Stimulated activated naive B cell treated with anti-CD40 and anti-IgM and Interleukin-4, amounts not matched to agents 10 μg/mL and 1 μg/mL and 100 μg/mL, for 72 hours (primary cell): ENCODE measurements around the gene PGPEP1.
"Not testable (repeated sequence)": the region's sequence is repeated elsewhere in the genome, so short reads cannot be mapped to it uniquely, and the experiment has no call there.

Source experiments
- ATAC-seq, 2 donors: fragments of 150-1000 bp; cut with Tn5 transposase; replicated peaks; 2 replicates each; pipeline ENCODE4 v1.10.0; 2021; ENCODE audit warnings: moderate library complexity in 1 of 2
- DNase-seq: peaks from one replicate; pipeline ENCODE4 v3.0.0; 2021
- H3K27ac Mint-ChIP-seq: one replicate; pipeline ENCODE4 v1.8.0; 2022; ENCODE audit warnings: mild to moderate bottlenecking, mixed read lengths
- H3K27me3 Mint-ChIP-seq, 2 donors: one replicate each; pipeline ENCODE4 v1.8.0; 2022; ENCODE audit warnings: mixed read lengths in 2 of 2
- H3K36me3 Mint-ChIP-seq, 2 donors: one replicate each; pipeline ENCODE4 v1.8.0; 2022; ENCODE audit warnings: mixed read lengths in 2 of 2, mild to moderate bottlenecking in 1 of 2
- H3K4me1 Mint-ChIP-seq, 2 donors: one replicate each; pipeline ENCODE4 v1.8.0; 2022; ENCODE audit warnings: mixed read lengths in 2 of 2, mild to moderate bottlenecking in 1 of 2
- H3K4me3 Mint-ChIP-seq, 2 donors: one replicate each; pipeline ENCODE4 v1.8.0; 2022; ENCODE audit warnings: mild to moderate bottlenecking in 2 of 2, mixed read lengths in 2 of 2, moderate library complexity in 1 of 2
- H3K9me3 Mint-ChIP-seq, 2 donors: one replicate each; pipeline ENCODE4 v1.8.0; 2022; ENCODE audit warnings: mixed read lengths in 2 of 2, mild to moderate bottlenecking in 1 of 2

The PGPEP1 gene

DNA sequence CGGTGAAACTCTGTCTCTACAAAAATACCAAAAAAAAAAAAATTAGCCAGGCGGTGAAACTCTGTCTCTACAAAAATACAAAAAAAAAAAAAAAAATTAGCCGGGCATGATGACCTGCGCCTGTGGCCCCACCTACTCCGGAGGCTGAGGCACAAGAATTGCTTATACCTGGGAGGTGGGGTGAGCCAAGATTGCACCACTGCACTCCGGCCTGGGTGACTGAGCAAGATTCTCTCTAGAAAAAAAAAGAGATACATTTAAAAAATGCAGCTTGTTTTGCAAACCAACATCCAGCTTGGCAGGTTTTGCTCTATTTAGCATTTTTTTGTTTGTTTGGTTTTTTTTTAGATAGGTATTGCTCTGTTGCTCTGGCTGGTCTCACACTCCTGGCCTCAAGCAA is 6.7 kb upstream of the PGPEP1 start:
- H3K4me1 Mint-ChIP-seq: peaks cover 6 to 13% of the 10 kb centered on the region in 2 donors
- peaks cover 9 to 23% of the 10 kb centered on the region in 2 donors for H3K27me3 Mint-ChIP-seq
- ATAC-seq (no peak), DNase-seq (no peak)
- H3K36me3 Mint-ChIP-seq: no peaks in the 10 kb centered on the region
- no peak overlapping the region for H3K27ac Mint-ChIP-seq
- H3K4me3 Mint-ChIP-seq: no peak overlapping the region
- H3K9me3 Mint-ChIP-seq: no peaks in the 10 kb centered on the region

DNA sequence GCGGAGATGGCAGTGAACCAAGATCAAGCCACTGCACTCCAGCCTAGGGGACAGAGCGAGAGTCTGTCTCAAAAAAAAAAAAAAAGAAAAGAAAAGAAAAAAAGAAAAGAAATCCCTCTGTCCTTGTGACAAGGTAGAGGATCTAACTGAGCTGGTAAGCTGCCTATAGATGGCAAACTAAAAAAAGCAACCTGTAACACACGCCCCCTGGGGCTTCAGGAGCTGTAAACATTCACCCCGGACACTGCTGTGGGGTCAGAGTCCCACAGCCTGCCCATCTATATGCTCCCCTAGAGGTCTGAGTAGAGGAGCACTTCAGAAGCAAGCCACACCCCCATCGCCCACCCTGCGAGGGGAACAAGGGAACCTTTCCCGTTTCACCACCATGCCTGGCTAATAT is 4.3 kb upstream of the PGPEP1 start:
- Mint-ChIP-seq H3K9me3 (no peaks in the 10 kb centered on the region), H3K27me3 (peaks cover 9 to 23% of the 10 kb centered on the region in 2 donors), H3K36me3 (no peaks in the 10 kb centered on the region), H3K27ac (no peak overlapping the region), H3K4me1 (peaks cover 5 to 9% of the 10 kb centered on the region in 2 donors), H3K4me3 (no peak overlapping the region)
- no peak for DNase-seq
- ATAC-seq: no peak

DNA sequence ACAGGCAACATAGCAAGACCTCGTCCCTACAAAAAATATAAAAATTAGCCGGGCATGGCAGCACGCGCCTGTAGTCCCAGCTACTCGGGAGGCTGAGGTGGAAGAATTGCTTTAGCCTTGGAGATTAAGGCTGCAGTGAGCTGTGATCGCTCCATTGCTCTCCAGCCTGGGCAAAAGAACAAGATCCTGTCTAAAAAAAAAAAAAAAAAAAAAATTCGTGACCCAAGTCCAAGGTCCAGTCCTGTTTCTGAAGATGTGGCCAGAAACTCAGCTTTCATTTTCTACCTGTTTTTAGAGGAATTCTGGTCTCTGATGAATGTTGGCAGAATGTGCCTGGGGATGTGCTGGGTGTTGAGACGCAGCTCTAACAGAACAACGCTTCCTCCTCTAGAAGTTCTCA is 1.9 kb upstream of the PGPEP1 start:
- DNase-seq (no peak), ATAC-seq (no peak)
- Mint-ChIP-seq H3K27me3 (peaks cover 5 to 15% of the 10 kb centered on the region in 2 donors), H3K27ac (no peak overlapping the region), H3K4me3 (no peak overlapping the region), H3K4me1 (peaks cover 7 to 21% of the 10 kb centered on the region in 2 donors), H3K36me3 (no peaks in the 10 kb centered on the region), H3K9me3 (no peaks in the 10 kb centered on the region)

DNA sequence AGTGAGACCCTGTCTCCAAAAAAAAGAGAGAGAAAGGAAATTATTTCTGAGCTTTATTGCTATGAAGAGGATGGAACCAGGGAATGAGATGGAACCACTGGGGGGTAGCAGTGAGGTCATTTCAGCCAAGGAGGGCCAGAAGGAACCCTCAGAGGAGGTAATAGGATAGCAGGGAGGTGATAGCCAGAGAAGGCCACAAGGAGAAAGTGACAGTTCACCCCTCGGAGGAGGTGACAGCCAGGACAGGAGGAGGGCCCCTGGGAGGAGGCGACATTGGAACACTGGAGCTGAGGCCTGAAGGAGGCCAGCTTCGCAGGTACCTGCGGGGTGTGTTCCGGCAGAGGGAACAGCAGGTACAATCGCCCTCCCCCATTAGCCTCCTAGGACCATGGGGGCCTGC is 675 bp upstream of the PGPEP1 start:
- no peaks in the 10 kb centered on the region for H3K9me3 Mint-ChIP-seq
- peaks cover 5 to 15% of the 10 kb centered on the region in 2 donors for H3K27me3 Mint-ChIP-seq
- ATAC-seq (no peak), DNase-seq (no peak)
- no peak overlapping the region for H3K27ac Mint-ChIP-seq
- peak overlapping the region; percentile 84 to 90 for H3K4me3 Mint-ChIP-seq
- peaks cover 7 to 21% of the 10 kb centered on the region in 2 donors for H3K4me1 Mint-ChIP-seq
- H3K36me3 Mint-ChIP-seq: peaks cover 2 to 4% of the 10 kb centered on the region in 2 donors

DNA sequence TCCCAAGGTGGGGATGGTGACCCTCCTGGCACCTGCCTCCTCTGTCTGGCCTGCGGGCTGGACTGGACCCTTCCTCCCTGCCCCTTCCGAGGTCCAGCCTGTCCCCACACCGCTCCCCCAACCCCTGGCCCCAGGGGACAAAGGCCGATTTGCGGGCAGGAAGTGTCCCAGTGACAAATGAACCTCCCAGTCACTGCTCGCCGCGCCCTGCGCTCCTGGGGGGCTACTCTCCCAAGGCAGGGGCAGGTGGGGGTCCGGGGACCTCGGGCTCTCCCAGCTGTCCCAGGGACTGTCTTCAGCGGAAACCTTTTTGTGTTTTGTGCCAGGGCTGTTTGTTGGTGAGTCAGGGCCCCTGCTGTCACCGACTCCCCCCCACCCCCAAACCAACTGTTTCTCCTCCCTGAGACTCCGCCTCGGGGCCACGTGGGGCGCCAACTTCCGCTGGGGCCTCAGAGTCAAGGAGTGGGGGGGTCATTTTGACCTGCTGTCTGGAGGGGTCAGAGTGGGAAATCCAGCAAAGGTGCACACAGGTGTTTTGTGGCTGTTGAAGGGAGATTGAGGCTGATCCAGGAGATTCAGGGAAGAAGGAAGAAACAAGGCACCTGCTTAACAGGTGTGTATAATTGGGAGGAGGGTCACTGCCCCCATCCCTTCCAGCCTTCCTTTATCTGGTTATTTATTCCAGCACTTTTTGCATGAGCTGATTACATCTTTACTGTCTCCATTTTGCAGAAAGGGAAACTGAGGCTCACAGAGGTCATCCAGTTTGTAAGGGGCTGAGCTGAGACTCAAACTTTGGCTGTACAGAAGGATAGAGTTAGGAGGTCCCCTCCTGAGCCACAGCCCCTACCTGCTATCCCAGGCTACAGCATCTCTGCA is 831 bp downstream of the PGPEP1 start:
- no peaks in the 10 kb centered on the region for H3K9me3 Mint-ChIP-seq

DNA sequence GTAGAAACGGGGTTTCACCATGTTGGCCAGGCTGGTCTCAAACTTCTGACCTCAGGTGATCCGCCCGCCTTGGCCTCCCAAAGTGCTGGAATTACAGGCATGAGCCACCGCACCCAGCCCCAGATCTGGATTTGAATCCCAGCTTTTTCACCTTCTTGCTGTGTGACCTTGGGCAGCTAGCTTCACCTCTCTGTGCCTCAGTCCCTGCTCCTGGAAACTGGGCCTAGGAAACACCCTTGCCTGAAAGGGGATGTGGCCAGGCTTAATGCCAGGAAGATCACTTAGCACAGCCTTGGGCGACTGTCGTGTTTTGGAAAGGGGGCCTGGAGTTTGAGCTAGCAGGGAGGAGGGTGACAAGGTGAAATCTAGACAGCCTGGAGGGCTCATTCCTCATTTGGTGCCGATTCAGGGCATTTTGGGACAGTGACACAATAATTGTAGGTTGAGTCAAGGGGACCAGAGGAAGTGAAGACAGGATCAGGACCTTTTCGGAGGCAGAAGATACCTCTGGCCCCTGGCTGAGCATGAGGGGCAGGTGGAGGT is 1.8 kb downstream of the PGPEP1 start:
- H3K4me1 Mint-ChIP-seq: peaks cover 7 to 27% of the 10 kb centered on the region in 2 donors
- H3K36me3 Mint-ChIP-seq: peaks cover 13 to 16% of the 10 kb centered on the region in 2 donors
- H3K9me3 Mint-ChIP-seq: no peaks in the 10 kb centered on the region
- peaks cover 5 to 9% of the 10 kb centered on the region in 2 donors for H3K27me3 Mint-ChIP-seq
- no peak for ATAC-seq
- no peak for DNase-seq
- no peak overlapping the region for H3K27ac Mint-ChIP-seq
- no peak overlapping the region for H3K4me3 Mint-ChIP-seq

More for the DNA sequence above, 831 bp downstream of the PGPEP1 start:
- Mint-ChIP-seq H3K27ac (peak overlapping the region; percentile 31), H3K36me3 (peaks cover 8% of the 10 kb centered on the region in 2 donors), H3K4me3 (peak overlapping the region; percentile 84 to 90), H3K4me1 (peaks cover 7 to 26% of the 10 kb centered on the region in 2 donors), H3K27me3 (peaks cover 5 to 9% of the 10 kb centered on the region in 2 donors)
- DNase-seq: peak; percentile 28
- ATAC-seq: peak; percentile 73 to 82

DNA sequence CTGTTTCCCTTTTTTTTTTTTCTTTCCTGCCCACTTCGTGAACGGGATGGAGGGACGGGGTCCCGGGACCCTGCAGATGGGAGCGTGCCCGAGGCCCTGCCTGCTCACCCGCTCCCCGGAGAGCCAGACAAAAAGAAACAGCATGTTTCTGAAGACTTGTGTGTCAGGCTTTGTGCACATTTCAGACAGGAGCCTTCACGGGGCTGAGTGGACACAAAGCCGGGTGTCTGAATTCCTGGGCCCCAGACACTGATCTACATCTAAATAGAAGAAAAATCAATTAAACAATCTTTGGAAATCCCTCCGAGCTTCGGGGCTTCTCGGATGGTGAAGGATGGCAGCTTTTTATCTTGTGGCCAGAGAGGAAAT is 4.2 kb downstream of the PGPEP1 start:
- Mint-ChIP-seq H3K27me3 (no peaks in the 10 kb centered on the region), H3K9me3 (no peaks in the 10 kb centered on the region), H3K4me1 (peaks cover 7 to 20% of the 10 kb centered on the region in 2 donors), H3K4me3 (no peak overlapping the region), H3K27ac (no peak overlapping the region), H3K36me3 (peaks cover 21 to 26% of the 10 kb centered on the region in 2 donors)
- DNase-seq (no peak), ATAC-seq (no peak)

DNA sequence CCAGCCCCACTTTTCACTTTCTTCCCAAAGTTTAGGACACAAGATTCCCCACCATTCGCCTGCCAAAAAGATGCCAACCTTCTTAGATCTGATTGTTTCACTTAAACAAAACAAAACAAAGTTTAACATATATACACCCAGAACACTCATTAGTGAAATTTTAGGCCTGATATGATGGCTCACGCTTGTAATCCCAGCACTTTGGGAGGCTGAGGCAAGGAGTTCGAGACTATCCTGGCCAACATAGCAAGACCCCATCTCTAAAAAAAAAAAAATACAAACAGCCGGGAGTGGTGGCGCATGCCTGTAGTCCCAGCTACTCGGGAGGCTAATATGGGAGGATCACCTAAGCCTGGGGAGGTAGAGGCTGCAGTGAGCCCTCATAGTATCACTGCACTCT is 4.9 kb downstream of the PGPEP1 start:
- Mint-ChIP-seq H3K36me3 (peaks cover 23 to 27% of the 10 kb centered on the region in 2 donors), H3K4me1 (peaks cover 7 to 20% of the 10 kb centered on the region in 2 donors), H3K27ac (no peak overlapping the region), H3K27me3 (no peaks in the 10 kb centered on the region), H3K9me3 (no peaks in the 10 kb centered on the region), H3K4me3 (no peak overlapping the region)
- DNase-seq (no peak), ATAC-seq (no peak)

DNA sequence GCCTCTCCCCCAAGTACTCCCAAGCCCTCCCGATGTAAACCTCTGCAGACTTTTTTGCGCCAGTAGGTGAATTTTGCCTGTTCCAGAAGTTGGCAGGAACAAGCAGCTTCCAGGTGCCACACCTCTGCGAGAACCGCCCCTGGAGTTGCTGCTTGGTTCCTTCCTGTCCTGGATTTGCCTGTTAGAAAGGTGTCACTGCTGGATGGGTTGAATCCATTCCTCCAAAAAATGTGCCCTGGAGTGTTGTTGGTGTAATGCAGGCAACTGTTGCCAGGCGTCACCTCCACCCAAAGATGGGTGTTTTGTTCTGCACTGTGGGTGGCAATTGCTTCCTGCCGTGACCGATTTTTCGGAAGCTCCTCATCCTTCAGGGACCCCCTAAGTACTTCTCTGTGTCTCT is 5.7 kb downstream of the PGPEP1 start:
- H3K4me3 Mint-ChIP-seq: no peak overlapping the region
- H3K27ac Mint-ChIP-seq: no peak overlapping the region
- H3K4me1 Mint-ChIP-seq: peaks cover 5 to 19% of the 10 kb centered on the region in 2 donors
- H3K27me3 Mint-ChIP-seq: no peaks in the 10 kb centered on the region
- H3K9me3 Mint-ChIP-seq: no peaks in the 10 kb centered on the region
- DNase-seq (no peak), ATAC-seq (no peak)
- H3K36me3 Mint-ChIP-seq: peaks cover 23 to 29% of the 10 kb centered on the region in 2 donors

DNA sequence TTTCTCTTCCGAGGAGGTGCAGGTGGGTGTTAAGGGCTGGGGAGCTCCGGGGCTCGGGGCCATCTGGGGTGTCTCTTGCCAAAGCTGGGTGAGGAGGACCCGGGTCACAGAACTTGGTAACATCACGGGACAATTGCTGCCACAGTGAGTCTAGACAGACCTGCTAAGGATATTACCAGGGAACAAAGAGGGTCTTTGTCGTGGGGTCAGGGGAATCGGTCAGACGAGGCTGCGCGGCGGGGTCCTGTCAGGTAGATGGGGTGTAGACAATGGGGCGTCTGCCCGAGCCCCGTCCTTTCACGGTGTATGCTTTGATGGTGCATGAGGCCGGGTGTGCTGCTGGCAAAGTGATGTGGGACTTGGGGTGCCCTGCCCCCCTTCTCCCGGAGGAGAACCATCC is 7.8 kb downstream of the PGPEP1 start:
- DNase-seq (no peak), ATAC-seq (no peak)
- peaks cover 23 to 29% of the 10 kb centered on the region in 2 donors for H3K36me3 Mint-ChIP-seq
- no peaks in the 10 kb centered on the region for H3K27me3 Mint-ChIP-seq
- peaks cover 2 to 7% of the 10 kb centered on the region in 2 donors for H3K4me1 Mint-ChIP-seq
- H3K9me3 Mint-ChIP-seq: no peaks in the 10 kb centered on the region
- H3K4me3 Mint-ChIP-seq: no peak overlapping the region
- H3K27ac Mint-ChIP-seq: no peak overlapping the region

DNA sequence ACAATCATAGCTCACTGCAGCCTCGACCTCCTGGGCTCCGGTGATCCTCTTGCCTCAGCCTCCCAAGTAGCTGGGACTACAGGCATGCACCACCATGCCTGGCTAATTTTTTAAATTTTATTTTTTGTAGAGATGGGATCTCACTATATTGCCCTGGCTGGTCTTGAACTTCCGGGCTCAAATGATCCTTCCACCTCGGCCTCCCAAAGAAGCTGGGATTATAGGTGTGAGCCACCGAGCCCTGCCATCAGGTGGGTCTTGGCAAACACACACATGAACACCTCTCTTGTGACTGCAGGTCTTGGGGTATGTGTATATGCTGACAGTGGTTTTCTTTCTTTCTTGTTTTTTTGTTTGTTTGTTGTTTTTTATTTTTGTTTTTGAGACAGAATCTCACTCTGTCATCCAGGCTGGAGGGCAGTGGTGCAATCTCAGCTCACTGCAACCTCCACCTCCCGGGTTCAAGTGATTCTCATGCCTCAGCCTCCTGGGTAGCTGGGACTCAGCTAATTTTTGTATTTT is 8.5 kb downstream of the PGPEP1 start:
- H3K4me1 Mint-ChIP-seq, H3K4me3 Mint-ChIP-seq, H3K27me3 Mint-ChIP-seq, H3K27ac Mint-ChIP-seq, H3K9me3 Mint-ChIP-seq, ATAC-seq, DNase-seq: not testable (repeated sequence)
- H3K36me3 Mint-ChIP-seq: peaks cover 29 to 34% of the 10 kb centered on the region in 2 donors

DNA sequence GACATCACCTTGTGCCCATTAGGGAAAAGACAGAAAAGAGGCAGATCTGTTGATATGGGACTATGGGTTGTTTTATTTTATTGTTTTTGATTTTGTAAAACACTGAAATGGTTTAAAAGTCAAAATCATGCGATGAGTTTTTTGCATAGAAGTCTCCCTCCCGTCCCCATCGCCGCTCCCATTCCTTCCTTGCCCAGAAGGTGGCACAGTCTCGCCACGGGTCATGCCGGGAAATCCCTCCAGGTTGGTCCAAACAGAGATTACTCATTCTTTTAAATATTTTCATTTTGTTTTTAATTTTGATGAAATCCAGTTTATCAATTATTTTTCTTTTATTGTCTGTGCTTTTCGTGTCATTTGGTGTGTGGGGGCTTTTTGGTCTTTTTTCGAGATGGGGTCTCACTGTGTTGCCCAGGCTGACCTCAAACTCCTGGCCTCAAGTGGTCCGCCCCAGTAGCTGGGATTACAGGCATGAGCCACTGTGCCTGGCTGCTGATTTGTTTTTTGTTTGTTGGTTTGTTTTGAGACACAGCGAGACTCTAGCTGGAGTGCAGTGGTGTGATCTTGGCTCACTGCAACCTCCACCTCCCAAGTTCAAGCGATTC is 9.2 kb downstream of the PGPEP1 start:
- ATAC-seq (peak; percentile 67 to 76), DNase-seq (peak; percentile 27)
- H3K9me3 Mint-ChIP-seq: no peaks in the 10 kb centered on the region
- peaks cover 2 to 7% of the 10 kb centered on the region in 2 donors for H3K4me1 Mint-ChIP-seq
- no peak overlapping the region for H3K27ac Mint-ChIP-seq
- H3K27me3 Mint-ChIP-seq: no peaks in the 10 kb centered on the region
- no peak overlapping the region for H3K4me3 Mint-ChIP-seq
- H3K36me3 Mint-ChIP-seq: peaks cover 27 to 31% of the 10 kb centered on the region in 2 donors

DNA sequence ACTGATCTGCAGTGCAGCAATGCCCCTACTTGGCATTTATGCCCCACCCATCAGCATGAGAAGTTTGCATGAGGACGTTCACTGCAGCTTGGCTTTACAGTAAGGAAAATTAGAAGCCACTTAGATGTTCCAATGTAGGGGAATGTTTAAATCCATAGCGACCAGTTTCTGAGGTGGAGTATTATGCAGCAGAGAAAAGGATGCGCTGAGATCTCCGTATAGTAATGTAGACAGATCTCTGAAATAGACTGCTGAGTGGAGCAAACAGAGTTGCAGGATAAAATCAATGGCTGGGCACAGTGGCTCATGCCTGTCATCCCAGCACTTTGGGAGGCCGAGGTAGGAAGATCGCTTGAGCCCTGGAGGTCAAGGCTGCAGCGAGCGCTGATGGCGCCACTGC is 10.1 kb downstream of the PGPEP1 start:
- ATAC-seq (no peak), DNase-seq (no peak)
- H3K9me3 Mint-ChIP-seq: no peaks in the 10 kb centered on the region
- peaks cover 24 to 33% of the 10 kb centered on the region in 2 donors for H3K36me3 Mint-ChIP-seq
- peaks cover 2 to 7% of the 10 kb centered on the region in 2 donors for H3K4me1 Mint-ChIP-seq
- H3K27me3 Mint-ChIP-seq: no peaks in the 10 kb centered on the region
- no peak overlapping the region for H3K27ac Mint-ChIP-seq
- H3K4me3 Mint-ChIP-seq: no peak overlapping the region

DNA sequence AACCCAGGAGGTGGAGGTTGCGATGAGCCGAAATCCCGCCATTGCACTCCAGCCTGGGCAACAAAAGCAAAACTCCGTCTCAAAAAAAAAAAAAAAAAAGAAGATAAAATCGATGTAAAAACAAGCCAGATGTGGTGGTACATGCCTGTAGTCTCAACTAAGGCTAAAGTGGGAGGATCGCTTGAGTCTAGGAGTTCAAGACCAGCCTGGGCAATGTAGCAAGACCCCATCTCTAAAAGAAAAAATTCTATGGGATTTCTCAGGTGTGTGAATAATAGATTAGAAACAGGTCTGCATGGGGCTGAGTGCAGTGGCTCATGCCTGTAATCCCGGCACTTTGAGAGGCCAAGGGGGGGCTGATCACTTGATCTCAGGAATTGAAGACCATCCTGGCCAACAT is 11.1 kb downstream of the PGPEP1 start:
- Mint-ChIP-seq H3K27me3 (no peaks in the 10 kb centered on the region), H3K9me3 (no peaks in the 10 kb centered on the region), H3K27ac (no peak overlapping the region), H3K4me3 (no peak overlapping the region), H3K4me1 (peaks cover 0 to 2% of the 10 kb centered on the region in 2 donors), H3K36me3 (peaks cover 22 to 32% of the 10 kb centered on the region in 2 donors)
- ATAC-seq: no peak
- no peak for DNase-seq
